ENCODE data around the gene CHRNA4. TPM values are rescaled to one million over a fixed set of nuclear protein-coding genes. Genes with fewer than 3 reads are reported as not detected.
"Not testable (repeated sequence)": the region's sequence is repeated elsewhere in the genome, so short reads cannot be mapped to it uniquely, and the experiment has no call there.

Gene CHRNA4
- total and polyA plus RNA-seq, 10 of the 15 experiments (the other 5 are each of a cell fraction or from before 2014, with no cell fraction given) = 0.04 to 0.41 (median 0.06) TPM; not detected in 5

GRCh38 chr20:63380346-63380870 is 19.3 kb upstream of the CHRNA4 start:
- no peak for FAIRE-seq
- H3K9me3 ChIP-seq (replicated peaks; ENCODE audit: control insufficient read depth, insufficient read depth, low read length) = no peaks in the 10 kb centered on the region; the same call in 2 of the 3 replicates
- ATAC-seq = no peak
- no peak overlapping the region for H3K4me2 ChIP-seq (ENCODE audit: control insufficient read depth, insufficient read depth)
- no peaks in the 10 kb centered on the region for H3K79me2 ChIP-seq (ENCODE audit: control insufficient read depth, insufficient read depth, low read length)
- ChIA-PET CTCF (interaction anchor here (0.8 to 1.1 kb wide), 2 partner anchors 39 to 158 kb away, joined by 3 read pairs; no protein-coding TSS in a partner anchor), SMC1A (ENCODE audit: uncharacterized antibody, unreplicated experiment) (no interaction called here), POLR2A (no interaction called here), RAD21 (ENCODE audit: unreplicated experiment) (no interaction called here)
- H3K27ac ChIP-seq (ENCODE audit: control insufficient read depth, insufficient read depth) = no peak overlapping the region
- 78% methylated on average over 17 of the region's 21 CpGs for WGBS (ENCODE audit: insufficient coverage, insufficient replicate concordance, low lambda C conversion rate, missing lambda C conversion rate)
- no peak overlapping the region for H3K4me3 ChIP-seq
- no peak overlapping the region for H2AFZ ChIP-seq (ENCODE audit: control insufficient read depth, low read depth, low read length)
- H3K9ac ChIP-seq (ENCODE audit: control insufficient read depth, insufficient read depth, low read length) = no peak overlapping the region
- TF ChIP-seq RBBP5 (conservative IDR thresholded peaks at IDR 0.05) (no peak), CBX5 (IDR thresholded peaks at IDR 0.05; ENCODE audit: low read depth) (no peak), ZNF592 (IDR thresholded peaks at IDR 0.05) (no peak), LARP7 (IDR thresholded peaks at IDR 0.05) (no peak), BACH1 (IDR thresholded peaks at IDR 0.05; ENCODE audit: borderline replicate concordance) (no peak), EGR1 (IDR thresholded peaks at IDR 0.05; ENCODE audit: borderline replicate concordance in 1 of 2, low read depth in 2 of 2, low read length in 2 of 2) (no peak), NR2F1 (conservative IDR thresholded peaks at IDR 0.05) (no peak), IKZF1 (conservative IDR thresholded peaks at IDR 0.05) (no peak), RB1 (IDR thresholded peaks at IDR 0.05; ENCODE audit: borderline replicate concordance) (no peak), FOXM1 (IDR thresholded peaks at IDR 0.05; ENCODE audit: low read depth, low read length) (no peak), PKNOX1 (IDR thresholded peaks at IDR 0.05) (no peak), WRNIP1 (IDR thresholded peaks at IDR 0.05; ENCODE audit: borderline replicate concordance, low read depth, low read length) (no peak)
- H4K20me1 ChIP-seq (ENCODE audit: control insufficient read depth, insufficient read depth) = no peaks in the 10 kb centered on the region
- H3K36me3 ChIP-seq (ENCODE audit: control insufficient read depth in 2 of 2, insufficient read depth in 2 of 2, low read length in 1 of 2) = no peaks in the 10 kb centered on the region
- in situ Hi-C loops (cut with MboI) (no loop called here), intact Hi-C loops (cut with micrococcal nuclease; ENCODE audit: unreplicated experiment) (no loop called here)
- no peak for DNase-seq (ENCODE audit: low read depth, low spot score)
- H3K4me1 ChIP-seq (ENCODE audit: control insufficient read depth, insufficient read depth, low read length) = no peaks in the 10 kb centered on the region
- BruUV-seq (replicated peaks) = no TSS peak
- H3K27me3 ChIP-seq (replicated peaks in 1 of 2; ENCODE audit: control insufficient read depth in 2 of 2, insufficient read depth in 2 of 2, low read length in 1 of 2) = no peaks in the 10 kb centered on the region

- intact Hi-C loops (cut with micrococcal nuclease; ENCODE audit: unreplicated experiment); H3K4me1 ChIP-seq (ENCODE audit: control insufficient read depth, insufficient read depth, low read length); in situ Hi-C loops (cut with MboI); POLR2A ChIA-PET; H2AFZ ChIP-seq (ENCODE audit: control insufficient read depth, low read depth, low read length); H3K27me3 ChIP-seq (replicated peaks in 1 of 2; ENCODE audit: control insufficient read depth in 2 of 2, insufficient read depth in 2 of 2, low read length in 1 of 2); H4K20me1 ChIP-seq (ENCODE audit: control insufficient read depth, insufficient read depth); H3K9me3 ChIP-seq (replicated peaks; ENCODE audit: control insufficient read depth, insufficient read depth, low read length); H3K27ac ChIP-seq (ENCODE audit: control insufficient read depth, insufficient read depth); H3K9ac ChIP-seq (ENCODE audit: control insufficient read depth, insufficient read depth, low read length); BruUV-seq (replicated peaks); FAIRE-seq; H3K4me3 ChIP-seq; H3K36me3 ChIP-seq (ENCODE audit: control insufficient read depth in 2 of 2, insufficient read depth in 2 of 2, low read length in 1 of 2); SMC1A ChIA-PET (ENCODE audit: uncharacterized antibody, unreplicated experiment); H3K79me2 ChIP-seq (ENCODE audit: control insufficient read depth, insufficient read depth, low read length); RAD21 ChIA-PET (ENCODE audit: unreplicated experiment); ATAC-seq; H3K4me2 ChIP-seq (ENCODE audit: control insufficient read depth, insufficient read depth); DNase-seq (ENCODE audit: low read depth, low spot score): not testable (repeated sequence)
- CTCF ChIA-PET = interaction anchor here (1.1 kb wide), 1 partner anchor 38 kb away, joined by 3 read pairs; no protein-coding TSS in a partner anchor
- WGBS (ENCODE audit: insufficient coverage, insufficient replicate concordance, low lambda C conversion rate, missing lambda C conversion rate) = 51% methylated on average over 9 of the region's 9 CpGs
Measured at GRCh38 chr20:63379872-63380271, 18.7 kb upstream of the CHRNA4 start.
